ENCODE data around the gene TEPSIN. TPM values are rescaled to one million over a fixed set of nuclear protein-coding genes. Genes with fewer than 3 reads are reported as not detected.

TEPSIN gene
- total and polyA plus RNA-seq, 2 of the 13 experiments (the other 11 are each of a cell fraction or from before 2014, with no cell fraction given), result 16.1 to 18.8 TPM

- 98% methylated on average over 16 of the region's 16 CpGs for WGBS (ENCODE audit: low lambda C conversion rate)
- ChIA-PET CTCF (ENCODE audit: low intra/inter-chr PET ratio, low total read pairs) (no interaction called here), POLR2A (no interaction called here)
- no TSS peak for BruUV-seq (replicated peaks)
- FAIRE-seq, result no peak
- H3K4me3 ChIP-seq (replicated peaks in 1 of 3; ENCODE audit: insufficient read depth in 1 of 3, low read depth in 2 of 3, low read length in 3 of 3), result no peak overlapping the region
- ATAC-seq, result no peak
- no peak overlapping the region for H3K27ac ChIP-seq (ENCODE audit: extremely low read length, insufficient read depth, low read length)
- in situ Hi-C loops (cut with HindIII; ENCODE audit: extremely low pct_ligation_motif_present, low pct_unique_long_range_greater_than_20kb) (no loop called here), intact Hi-C loops (cut with micrococcal nuclease; ENCODE audit: unreplicated experiment) (no loop called here)
- H2AFZ ChIP-seq (ENCODE audit: low read length), result no peak overlapping the region
- no peak for DNase-seq (ENCODE audit: low spot score)
- TF ChIP-seq ZHX1 (CRISPR knock-in tag; IDR thresholded peaks at IDR 0.05; ENCODE audit: low read depth), result no peak
- TF ChIP-seq AGO1 (IDR thresholded peaks at IDR 0.05; ENCODE audit: low read depth, low read length, poor library complexity, severe bottlenecking), result no peak
- no peak for TF ChIP-seq KAT2B (IDR thresholded peaks at IDR 0.05; ENCODE audit: borderline replicate concordance, low read depth, low read length)
- no peak for TF ChIP-seq KDM5A (IDR thresholded peaks at IDR 0.05; ENCODE audit: borderline replicate concordance, low read length)
- TF ChIP-seq ZNF264 (CRISPR knock-in tag; IDR thresholded peaks at IDR 0.05), result no peak
- TF ChIP-seq TRIM22 (IDR thresholded peaks at IDR 0.05), result no peak
- TF ChIP-seq KDM6A (CRISPR knock-in tag; IDR thresholded peaks at IDR 0.05; ENCODE audit: low read depth), result no peak
- TF ChIP-seq ZFP36L2 (CRISPR knock-in tag; IDR thresholded peaks at IDR 0.05), result no peak
- TF ChIP-seq HNF4G (IDR thresholded peaks at IDR 0.05; ENCODE audit: borderline replicate concordance, low read depth, low read length), result no peak
- no peak for TF ChIP-seq HNF4G (CRISPR knock-in tag; IDR thresholded peaks at IDR 0.05; ENCODE audit: borderline replicate concordance, low read depth)
- no peak for TF ChIP-seq RCOR2 (CRISPR knock-in tag; IDR thresholded peaks at IDR 0.05)
- no peak for TF ChIP-seq HDAC2 (CRISPR knock-in tag; IDR thresholded peaks at IDR 0.05)
- no peak for TF ChIP-seq U2AF2 (IDR thresholded peaks at IDR 0.05; ENCODE audit: low read depth, low read length)
- no peak for TF ChIP-seq ZNF704 (CRISPR knock-in tag; IDR thresholded peaks at IDR 0.05; ENCODE audit: borderline replicate concordance)
- TF ChIP-seq ZNF572 (CRISPR knock-in tag; IDR thresholded peaks at IDR 0.05), result no peak
- no peak overlapping the region for H3K9ac ChIP-seq (ENCODE audit: insufficient read depth, low read depth, low read length)
- H3K4me1 ChIP-seq (ENCODE audit: insufficient read depth, low read length), result 0 out of 2 replicates have a peak, but pooled peaks cover 4% of the 10 kb centered on the region
- H3K27me3 ChIP-seq (ENCODE audit: control insufficient read depth in 1 of 2, insufficient read depth in 2 of 2, low read length in 2 of 2), result no peaks in the 10 kb centered on the region
- H3K4me2 ChIP-seq (ENCODE audit: low read depth, low read length), result no peak overlapping the region
- H4K20me1 ChIP-seq (ENCODE audit: insufficient read depth, low read length), result peaks cover 4% of the 10 kb centered on the region; the same call in 1 of the 2 replicates
- peaks cover 16 to 56% of the 10 kb centered on the region in 2 experiments for H3K36me3 ChIP-seq (replicated peaks in 1 of 2; ENCODE audit: control insufficient read depth in 1 of 2, insufficient read depth in 2 of 2, low read length in 2 of 2)
- H3K79me2 ChIP-seq (ENCODE audit: insufficient read depth, low read length), result peaks cover 21% of the 10 kb centered on the region
- H3K9me3 ChIP-seq (ENCODE audit: low read length), result no peaks in the 10 kb centered on the region
Observed at GRCh38 chr17:81287741-81288430, 49.0 kb upstream of the TEPSIN start.
